GM19397 (cell line): ENCODE data around the gene PWP2.
A peak's percentile ranks its signal among the peaks of the same experiment; 100 is the strongest.

Experiments used
- ATAC-seq: cut with Tn5 transposase; IDR thresholded peaks from one replicate; pipeline ENCODE4 v1.9.1; 2021; ENCODE audit warnings: mild to moderate bottlenecking, moderate library complexity; ENCODE audit not compliant: unreplicated experiment

PWP2 gene

GRCh38 chr21:44107026-44107501 lies at the start of gene PWP2:
Gene PWP2 (plus strand): TSS chr21:44107399. CDS start chr21:44107417, 18 bp downstream.
- peak; percentile 94 for ATAC-seq

- no peak for ATAC-seq
Observed at GRCh38 chr21:44057960-44058651, 49.1 kb upstream of the PWP2 start.

- no peak for ATAC-seq
Observed at GRCh38 chr21:44058652-44058964, 48.6 kb upstream of the PWP2 start.

GRCh38 chr21:44058981-44059380 lies 48.2 kb upstream of the PWP2 start:
- ATAC-seq: no peak

- no peak for ATAC-seq
Observed at GRCh38 chr21:44059710-44060109, 47.5 kb upstream of the PWP2 start.

GRCh38 chr21:44062380-44062779 lies 44.8 kb upstream of the PWP2 start:
- ATAC-seq: no peak

- ATAC-seq: no peak
Observed at GRCh38 chr21:44063151-44063912, 43.9 kb upstream of the PWP2 start.

GRCh38 chr21:44064852-44065403 lies 42.3 kb upstream of the PWP2 start:
- no peak for ATAC-seq

- no peak for ATAC-seq
Observed at GRCh38 chr21:44065428-44065827, 41.8 kb upstream of the PWP2 start.

GRCh38 chr21:44066116-44066515 lies 41.1 kb upstream of the PWP2 start:
- ATAC-seq: no peak

- ATAC-seq: no peak
Observed at GRCh38 chr21:44067011-44067839, 40.0 kb upstream of the PWP2 start.

- no peak for ATAC-seq
Observed at GRCh38 chr21:44070391-44070790, 36.8 kb upstream of the PWP2 start.

- ATAC-seq: no peak
Observed at GRCh38 chr21:44071359-44072104, 35.7 kb upstream of the PWP2 start.

- no peak for ATAC-seq
Observed at GRCh38 chr21:44072111-44072510, 35.1 kb upstream of the PWP2 start.

GRCh38 chr21:44074315-44074958 lies 32.8 kb upstream of the PWP2 start:
- no peak for ATAC-seq

GRCh38 chr21:44076316-44076715 lies 30.9 kb upstream of the PWP2 start:
- ATAC-seq: no peak

- no peak for ATAC-seq
Observed at GRCh38 chr21:44078411-44078981, 28.7 kb upstream of the PWP2 start.

GRCh38 chr21:44079446-44079845 lies 27.8 kb upstream of the PWP2 start:
- no peak for ATAC-seq

- no peak for ATAC-seq
Observed at GRCh38 chr21:44079846-44080245, 27.4 kb upstream of the PWP2 start.
